ENCODE data around the gene MAN1B1. TPM values are rescaled to one million over a fixed set of nuclear protein-coding genes. Genes with fewer than 3 reads are reported as not detected.
A peak's percentile ranks its signal among the peaks of the same experiment; 100 is the strongest.
"Not testable (repeated sequence)": the region's sequence is repeated elsewhere in the genome, so short reads cannot be mapped to it uniquely, and the experiment has no call there.

The MAN1B1 gene
- total and polyA plus RNA-seq, 4 donors: 38.3 to 81.3 (median 62.3) TPM

DNA sequence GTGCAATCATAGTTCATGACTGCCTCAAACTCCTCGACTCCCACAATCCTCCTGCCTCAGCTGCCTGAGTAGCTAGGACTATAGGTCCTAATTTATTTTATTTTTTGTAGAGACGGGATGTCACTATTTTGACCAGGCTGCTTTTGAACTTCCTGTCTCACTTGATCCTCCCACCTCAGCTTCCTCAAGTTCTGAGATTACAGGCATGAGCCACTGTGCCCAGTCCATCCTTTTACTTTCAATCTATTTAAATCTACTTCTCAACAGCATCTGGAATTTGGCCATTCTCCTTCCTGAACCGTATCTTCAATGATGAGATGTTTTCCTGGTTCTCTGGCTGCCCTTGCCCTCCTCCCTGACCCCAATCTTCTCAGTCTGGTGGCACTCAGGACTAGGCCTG is 40.0 kb downstream of the MAN1B1 start:
- H3K36me3 ChIP-seq (ENCODE audit: control insufficient read depth, insufficient read depth, low read length): peaks cover 4% of the 10 kb centered on the region
- WGBS (ENCODE audit: insufficient coverage): 72% methylated on average over 2 of the region's 3 CpGs
- no peak for DNase-seq (ENCODE audit: low read depth in 4 of 6, low spot score in 6 of 6)
- no peak overlapping the region for H3K27ac ChIP-seq (ENCODE audit: low read depth, low read length)
- no peak overlapping the region for H3K4me3 ChIP-seq (ENCODE audit: low read depth, low read length)
- H3K4me1 ChIP-seq (ENCODE audit: control insufficient read depth, insufficient read depth, low read length): peaks cover 30% of the 10 kb centered on the region
- H3K9me3 ChIP-seq (ENCODE audit: control insufficient read depth, insufficient read depth, low read length): no peaks in the 10 kb centered on the region
- no peaks in the 10 kb centered on the region for H3K27me3 ChIP-seq (ENCODE audit: control insufficient read depth, insufficient read depth, low read length)

DNA sequence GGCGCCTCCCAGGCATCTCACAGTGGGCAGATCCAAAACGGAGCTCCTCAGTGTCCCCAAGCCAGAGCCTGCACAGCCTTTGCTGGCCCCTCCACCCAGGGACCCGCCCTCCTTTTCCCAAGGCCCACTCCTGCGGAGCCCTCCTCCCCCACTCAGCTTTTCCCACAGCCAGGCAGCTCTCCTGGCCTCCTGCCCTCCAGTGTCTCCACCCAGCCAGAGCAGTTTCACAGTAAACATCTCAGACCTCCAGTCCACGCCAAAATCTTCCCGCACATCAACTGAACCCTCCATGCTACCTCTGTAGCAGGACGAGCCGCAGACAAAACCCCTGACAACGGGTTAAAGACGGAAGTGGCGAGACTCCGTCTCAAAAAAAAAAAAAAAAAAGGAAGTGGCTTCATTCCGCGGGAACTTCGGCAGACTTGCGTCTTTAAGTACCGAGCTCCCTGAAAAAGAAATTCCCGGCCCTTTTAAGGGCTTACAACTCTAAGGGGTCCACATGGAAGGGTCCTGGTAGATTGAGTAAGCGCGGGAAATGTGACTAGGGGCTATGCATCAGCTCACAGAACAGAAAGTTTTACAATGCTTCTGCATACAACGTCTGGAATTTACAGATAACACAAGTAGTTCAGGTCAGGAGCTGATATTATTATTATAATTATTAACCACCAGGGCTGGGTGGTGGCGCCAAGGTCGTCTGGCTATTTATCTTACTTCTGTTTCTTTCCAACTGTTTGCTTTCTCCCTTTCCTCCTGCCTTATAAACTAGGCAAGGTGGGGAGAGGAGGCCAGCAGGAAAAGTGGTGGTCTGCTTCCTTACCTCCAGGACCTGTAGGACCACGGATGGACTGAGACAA is 40.7 kb downstream of the MAN1B1 start:
- Histone ChIP-seq H3K36me3 (ENCODE audit: control insufficient read depth, insufficient read depth, low read length) (peaks cover 4% of the 10 kb centered on the region), H3K27ac (ENCODE audit: low read depth, low read length) (no peak overlapping the region), H3K4me3 (ENCODE audit: low read depth, low read length) (no peak overlapping the region), H3K4me1 (ENCODE audit: control insufficient read depth, insufficient read depth, low read length) (peaks cover 30% of the 10 kb centered on the region), H3K27me3 (ENCODE audit: control insufficient read depth, insufficient read depth, low read length) (no peaks in the 10 kb centered on the region), H3K9me3 (ENCODE audit: control insufficient read depth, insufficient read depth, low read length) (no peaks in the 10 kb centered on the region)
- 61% methylated on average over 19 of the region's 24 CpGs for WGBS (ENCODE audit: insufficient coverage)
- DNase-seq (ENCODE audit: low read depth in 4 of 6, low spot score in 6 of 6): no peak

DNA sequence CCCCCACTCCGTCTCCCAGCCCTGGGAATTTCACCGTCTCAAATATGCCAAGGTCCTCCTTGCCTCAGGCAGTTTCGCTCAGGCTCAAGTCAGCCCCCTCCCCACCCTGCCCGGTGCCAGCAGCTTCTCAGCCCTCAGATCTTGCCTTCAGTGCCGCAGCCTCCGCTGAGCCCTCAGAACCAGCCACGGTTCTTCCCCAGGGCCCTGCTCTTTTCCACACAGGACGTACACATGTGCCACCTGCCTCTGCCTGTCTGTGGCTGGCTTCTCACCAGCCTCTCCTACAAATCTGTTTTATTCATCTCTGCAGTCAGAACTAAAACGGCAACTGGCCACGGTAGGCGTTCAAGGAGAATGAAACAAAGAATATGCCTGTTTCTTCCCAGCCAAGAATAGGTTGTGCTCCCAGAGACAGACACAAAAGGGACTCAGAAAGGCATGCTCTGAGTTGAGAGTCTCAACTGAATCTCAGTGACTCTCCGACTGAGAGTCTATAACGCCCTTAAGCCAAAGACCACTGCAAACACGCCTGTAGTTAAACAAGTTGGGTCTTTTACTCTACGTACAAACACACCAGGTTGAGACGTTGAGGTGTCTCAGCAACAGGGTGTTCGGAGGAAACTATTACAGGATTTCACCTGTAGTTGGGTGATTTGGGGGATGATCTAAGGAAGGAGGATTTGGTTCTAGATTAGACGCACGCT is 41.5 kb downstream of the MAN1B1 start:
- H3K4me1 ChIP-seq (ENCODE audit: control insufficient read depth, insufficient read depth, low read length): peaks cover 30% of the 10 kb centered on the region
- H3K27me3 ChIP-seq (ENCODE audit: control insufficient read depth, insufficient read depth, low read length): no peaks in the 10 kb centered on the region
- DNase-seq (ENCODE audit: low read depth in 4 of 6, low spot score in 6 of 6): no peak
- peaks cover 4% of the 10 kb centered on the region for H3K36me3 ChIP-seq (ENCODE audit: control insufficient read depth, insufficient read depth, low read length)
- H3K27ac ChIP-seq (ENCODE audit: low read depth, low read length): no peak overlapping the region
- H3K4me3 ChIP-seq (ENCODE audit: low read depth, low read length): peak overlapping the region; percentile 71
- 69% methylated on average over 16 of the region's 19 CpGs for WGBS (ENCODE audit: insufficient coverage)
- no peaks in the 10 kb centered on the region for H3K9me3 ChIP-seq (ENCODE audit: control insufficient read depth, insufficient read depth, low read length)

DNA sequence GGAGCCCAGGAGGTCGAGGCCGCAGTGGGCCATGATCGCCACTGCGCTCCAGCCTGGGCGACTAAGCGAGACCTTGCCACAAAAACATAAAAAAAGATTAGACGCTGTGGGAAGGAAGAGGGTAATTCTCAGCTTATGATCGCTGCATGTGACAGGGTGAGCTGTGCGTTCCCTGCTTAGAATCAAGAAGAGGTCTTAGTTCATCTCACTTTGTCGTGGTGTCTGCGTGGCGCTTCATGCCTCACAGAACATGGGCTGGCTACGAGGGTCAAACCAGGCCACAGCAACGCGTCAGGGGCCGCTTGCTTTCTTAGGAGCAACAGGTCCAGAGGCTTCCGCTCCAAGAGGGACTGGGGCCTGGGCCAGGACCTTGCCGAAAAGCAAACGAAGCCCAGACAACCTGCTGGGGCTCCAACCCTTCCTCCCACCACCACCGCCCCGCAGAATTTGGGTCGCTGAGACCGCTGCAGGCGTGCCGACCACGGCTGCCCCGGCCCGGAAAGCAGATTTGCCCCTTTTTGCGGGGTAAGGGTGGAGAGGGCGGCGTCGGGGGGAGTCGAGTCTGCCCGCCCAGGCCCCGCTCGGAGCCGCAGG is 42.2 kb downstream of the MAN1B1 start:
- peak overlapping the region; percentile 67 for H3K27ac ChIP-seq (ENCODE audit: low read depth, low read length)

DNA sequence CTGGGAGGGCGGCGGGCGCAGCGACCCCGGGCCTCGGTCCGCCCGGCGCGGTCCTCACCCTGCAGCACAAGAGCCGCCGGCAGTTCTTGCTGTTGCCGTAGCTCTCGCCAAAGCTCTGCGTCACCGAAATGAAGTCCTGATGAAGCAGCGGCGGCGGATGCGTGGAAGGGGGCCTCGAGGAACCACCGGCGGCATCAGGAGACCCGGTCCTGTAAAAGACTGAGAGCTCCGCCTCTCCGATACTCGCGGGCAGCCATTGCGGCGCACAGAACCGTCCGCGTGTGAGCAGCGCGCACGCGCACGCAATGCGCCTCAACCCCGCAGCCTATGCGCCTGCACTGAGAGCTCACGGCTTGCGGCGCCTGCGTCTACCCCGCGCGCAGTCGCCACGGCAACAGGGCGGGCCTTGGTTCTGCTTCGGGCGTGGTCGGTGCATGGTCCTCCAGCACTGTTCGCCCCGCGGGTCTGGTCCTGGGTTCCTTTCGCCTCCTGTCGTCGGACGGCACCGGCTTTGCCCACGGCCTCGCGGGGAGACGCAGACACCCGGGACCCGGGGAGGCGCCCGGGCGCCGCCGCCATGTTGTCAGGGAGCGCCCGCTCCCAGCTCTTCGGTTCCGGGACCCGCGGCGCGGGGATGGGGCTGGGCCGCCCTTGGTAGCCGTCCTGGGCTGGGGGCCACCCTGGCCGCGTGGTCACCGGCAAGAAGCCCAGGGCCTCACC is 42.8 kb downstream of the MAN1B1 start:
- under 1% methylated on average over 86 of the region's 86 CpGs for WGBS (ENCODE audit: insufficient coverage)
- Histone ChIP-seq H3K27ac (ENCODE audit: low read depth, low read length) (peak overlapping the region; percentile 67), H3K4me1 (ENCODE audit: control insufficient read depth, insufficient read depth, low read length) (peaks cover 30% of the 10 kb centered on the region)

More for the DNA sequence above, 42.2 kb downstream of the MAN1B1 start:
- WGBS (ENCODE audit: insufficient coverage): 18% methylated on average over 36 of the region's 37 CpGs
- Histone ChIP-seq H3K4me1 (ENCODE audit: control insufficient read depth, insufficient read depth, low read length) (peaks cover 30% of the 10 kb centered on the region), H3K27me3 (ENCODE audit: control insufficient read depth, insufficient read depth, low read length) (no peaks in the 10 kb centered on the region), H3K9me3 (ENCODE audit: control insufficient read depth, insufficient read depth, low read length) (no peaks in the 10 kb centered on the region), H3K4me3 (ENCODE audit: low read depth, low read length) (peak overlapping the region; percentile 71), H3K36me3 (ENCODE audit: control insufficient read depth, insufficient read depth, low read length) (peaks cover 4% of the 10 kb centered on the region)
- DNase-seq (ENCODE audit: low read depth in 4 of 6, low spot score in 6 of 6): no peak

DNA sequence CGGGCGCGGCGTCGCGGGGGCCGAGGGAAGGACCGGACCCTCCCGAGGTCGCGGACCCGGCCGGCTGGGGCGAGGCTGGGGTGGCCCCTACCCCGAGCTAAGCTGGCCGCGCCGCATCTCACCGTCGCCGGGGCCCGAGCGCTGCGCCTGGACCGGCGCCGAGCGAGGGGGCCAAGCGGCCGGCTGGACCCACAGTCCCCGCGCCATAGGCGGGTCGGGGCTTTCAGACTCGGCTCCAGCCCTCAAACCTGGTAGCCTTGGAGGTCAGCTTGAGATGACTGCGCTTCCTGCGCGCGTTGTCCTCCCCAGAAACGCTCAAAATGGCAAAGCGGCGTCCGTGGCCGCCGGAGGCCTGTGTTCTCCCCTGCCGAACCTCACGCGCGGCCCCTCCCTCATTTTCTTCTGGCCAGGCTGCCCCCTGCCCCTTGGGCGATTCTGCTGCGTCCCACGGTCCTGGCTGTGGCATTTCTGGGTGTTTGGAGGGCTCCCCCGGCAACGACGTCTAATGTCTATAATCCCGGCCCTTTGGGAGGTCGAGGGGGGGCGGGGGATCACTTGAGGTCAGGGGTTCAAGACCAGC is 43.5 kb downstream of the MAN1B1 start:
- H3K27me3 ChIP-seq (ENCODE audit: control insufficient read depth, insufficient read depth, low read length): no peaks in the 10 kb centered on the region
- H3K9me3 ChIP-seq (ENCODE audit: control insufficient read depth, insufficient read depth, low read length): no peaks in the 10 kb centered on the region
- H3K27ac ChIP-seq (ENCODE audit: low read depth, low read length): no peak overlapping the region
- peaks cover 30% of the 10 kb centered on the region for H3K4me1 ChIP-seq (ENCODE audit: control insufficient read depth, insufficient read depth, low read length)
- peaks cover 4% of the 10 kb centered on the region for H3K36me3 ChIP-seq (ENCODE audit: control insufficient read depth, insufficient read depth, low read length)
- peak in 1 of 6 donors; percentile 10 for DNase-seq (ENCODE audit: low read depth in 4 of 6, low spot score in 6 of 6)
- peak overlapping the region; percentile 71 for H3K4me3 ChIP-seq (ENCODE audit: low read depth, low read length)
- under 1% methylated on average over 49 of the region's 58 CpGs for WGBS (ENCODE audit: insufficient coverage)

More for the DNA sequence above, 42.8 kb downstream of the MAN1B1 start:
- Histone ChIP-seq H3K27me3 (ENCODE audit: control insufficient read depth, insufficient read depth, low read length) (no peaks in the 10 kb centered on the region), H3K4me3 (ENCODE audit: low read depth, low read length) (peak overlapping the region; percentile 71), H3K36me3 (ENCODE audit: control insufficient read depth, insufficient read depth, low read length) (peaks cover 4% of the 10 kb centered on the region), H3K9me3 (ENCODE audit: control insufficient read depth, insufficient read depth, low read length) (no peaks in the 10 kb centered on the region)
- peak in 5 of 6 donors; percentile 83 to 97 (median 90) for DNase-seq (ENCODE audit: low read depth in 4 of 6, low spot score in 6 of 6)

DNA sequence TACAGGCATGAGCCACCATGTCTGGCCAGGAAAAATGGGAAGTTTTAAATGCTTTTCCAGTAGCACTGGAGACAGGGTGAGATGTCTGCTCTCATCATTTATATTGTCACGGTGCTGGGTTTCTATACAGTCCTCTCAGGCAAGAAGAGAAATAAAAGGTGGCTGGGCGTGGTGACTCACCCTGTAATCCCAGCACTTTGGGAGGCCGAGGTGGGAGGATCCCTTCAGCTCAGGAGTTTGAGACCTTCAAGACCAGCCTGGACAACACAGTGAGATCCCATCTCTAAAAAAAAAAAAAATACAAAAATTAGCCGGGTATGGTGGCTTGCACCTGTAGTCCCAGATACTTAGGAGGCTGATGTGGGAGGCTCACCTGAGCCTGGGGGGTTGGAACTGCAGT is 47.4 kb downstream of the MAN1B1 start:
- Histone ChIP-seq H3K27me3 (ENCODE audit: control insufficient read depth, insufficient read depth, low read length) (peaks cover 27% of the 10 kb centered on the region), H3K4me1 (ENCODE audit: control insufficient read depth, insufficient read depth, low read length) (peaks cover 35% of the 10 kb centered on the region), H3K27ac (ENCODE audit: low read depth, low read length) (no peak overlapping the region), H3K4me3 (ENCODE audit: low read depth, low read length) (no peak overlapping the region), H3K36me3 (ENCODE audit: control insufficient read depth, insufficient read depth, low read length) (no peaks in the 10 kb centered on the region), H3K9me3 (ENCODE audit: control insufficient read depth, insufficient read depth, low read length) (no peaks in the 10 kb centered on the region)
- no peak for DNase-seq (ENCODE audit: low read depth in 4 of 6, low spot score in 6 of 6)
- WGBS (ENCODE audit: insufficient coverage): no CpG with 5 or more reads among the region's 4 CpGs

DNA sequence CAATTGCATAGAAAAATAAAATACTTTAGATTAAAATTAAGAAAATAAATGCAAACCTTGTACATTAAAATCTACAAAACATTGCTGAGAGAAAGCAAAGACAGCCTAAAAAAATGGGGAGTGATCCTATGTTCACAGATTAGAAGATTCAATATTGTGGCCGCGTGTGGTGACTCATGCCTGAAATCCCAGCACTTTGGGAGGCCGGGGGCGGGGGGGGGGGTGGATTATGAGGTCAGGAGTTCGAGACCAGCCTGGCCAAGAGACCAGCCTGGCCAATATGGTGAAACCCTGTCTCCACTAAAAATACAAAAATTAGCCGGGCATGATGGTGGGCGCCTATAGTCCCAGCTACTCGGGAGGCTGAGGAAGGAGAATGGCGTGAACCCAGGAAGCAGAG is 48.4 kb downstream of the MAN1B1 start:
- H3K4me1 ChIP-seq (ENCODE audit: control insufficient read depth, insufficient read depth, low read length): peaks cover 40% of the 10 kb centered on the region
- DNase-seq (ENCODE audit: low read depth in 4 of 6, low spot score in 6 of 6); H3K27ac ChIP-seq (ENCODE audit: low read depth, low read length); H3K36me3 ChIP-seq (ENCODE audit: control insufficient read depth, insufficient read depth, low read length); H3K4me3 ChIP-seq (ENCODE audit: low read depth, low read length); H3K9me3 ChIP-seq (ENCODE audit: control insufficient read depth, insufficient read depth, low read length): not testable (repeated sequence)
- 100% methylated on average over 2 of the region's 9 CpGs for WGBS (ENCODE audit: insufficient coverage)
- H3K27me3 ChIP-seq (ENCODE audit: control insufficient read depth, insufficient read depth, low read length): peaks cover 36% of the 10 kb centered on the region
